Sciatic nerve (tissue), 2 donors: ENCODE results near the gene CLPX. TPM values are rescaled to one million over a fixed set of nuclear protein-coding genes. Genes with fewer than 3 reads are reported as not detected.
"Not testable (repeated sequence)": the region's sequence is repeated elsewhere in the genome, so short reads cannot be mapped to it uniquely, and the experiment has no call there.

Source experiments
- ATAC-seq: fragments of 200-7000 bp; cut with Tn5 transposase; one replicate; pipeline ENCODE4 v1.9.1; 2020; ENCODE audit warnings: mild to moderate bottlenecking, moderate library complexity
- DNase-seq: peaks from one replicate; pipeline ENCODE4 v3.0.0-alpha.2; 2020; ENCODE audit warnings: low spot score
- intact Hi-C: fragments of 100-400 bp; cut with DNase I; formaldehyde crosslinking; loops from one replicate; pipeline ENCODE4 v1.14.2; 2022
- total RNA-seq: library from RNA; stranded (reverse); fragmentation: NEBNext Ultra II Directional; extraction: Animal tissue kit (Norgen Biotek cat#: 25700); gene quantifications from one replicate; pipeline ENCODE4 v1.2.1, GENCODE V29; 2021
- donor health status: DM: no; HTN: no; CAD: no.
- donor health status: DM: no; HTN: no; CAD: no.

Gene CLPX
- total RNA-seq, 1 donor from 2014 or later: 49.8 TPM

GRCh38 chr15:65132878-65133547 is 52.1 kb downstream of the CLPX start:
- intact Hi-C loops: no loop called here
- DNase-seq: peak; percentile 60
- ATAC-seq: peak; percentile 41

GRCh38 chr15:65130941-65131340 is 54.2 kb downstream of the CLPX start:
- ATAC-seq (no peak), DNase-seq (no peak)
- intact Hi-C loops: no loop called here

- ATAC-seq (no peak), DNase-seq (no peak)
- intact Hi-C loops: no loop called here
Observed at GRCh38 chr15:65115542-65115941, 69.6 kb downstream of the CLPX start.

GRCh38 chr15:65115086-65115485 is 70.1 kb downstream of the CLPX start, which contains the start of gene UBAP1L:
TSS of gene UBAP1L (minus strand) at chr15:65115200. CDS start at chr15:65106215, 8,985 bp downstream.
- DNase-seq (no peak), ATAC-seq (no peak)
- intact Hi-C loops: no loop called here

DNA sequence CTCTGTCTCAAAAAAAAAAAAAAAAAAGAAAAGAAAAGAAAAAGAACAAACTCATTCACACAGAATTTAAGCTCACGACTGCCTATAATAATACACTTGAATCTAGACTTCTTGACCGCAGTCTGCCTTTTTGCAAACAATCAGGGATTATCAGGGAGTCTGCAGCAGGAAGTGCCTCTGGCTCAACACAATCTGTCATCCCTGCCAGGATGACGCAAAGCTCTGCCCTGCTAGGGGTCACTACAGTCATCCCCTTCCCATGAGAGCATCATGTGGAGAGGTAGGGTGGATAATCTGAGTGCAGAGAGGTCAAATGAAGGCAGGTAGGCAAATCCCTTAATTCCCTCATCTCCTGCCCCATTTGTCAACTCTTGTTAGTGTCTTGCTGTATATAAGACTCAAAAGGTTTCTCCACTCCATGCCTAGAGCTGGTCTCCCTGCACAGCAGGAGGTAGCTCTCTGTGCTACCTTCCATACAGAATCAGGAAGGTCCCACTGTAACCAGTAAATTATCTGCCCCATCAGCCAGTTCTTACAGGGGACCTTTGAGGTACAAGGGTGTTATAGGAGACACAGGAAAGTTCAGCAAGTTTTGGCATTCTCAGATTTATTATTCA is 74.4 kb downstream of the CLPX start:
- DNase-seq (peak; percentile 45), ATAC-seq (peak; percentile 52)
- intact Hi-C loops: no loop called here

GRCh38 chr15:65106011-65106590 is 79.0 kb downstream of the CLPX start:
- no peak for ATAC-seq
- intact Hi-C loops: no loop called here
- DNase-seq: no peak

DNA sequence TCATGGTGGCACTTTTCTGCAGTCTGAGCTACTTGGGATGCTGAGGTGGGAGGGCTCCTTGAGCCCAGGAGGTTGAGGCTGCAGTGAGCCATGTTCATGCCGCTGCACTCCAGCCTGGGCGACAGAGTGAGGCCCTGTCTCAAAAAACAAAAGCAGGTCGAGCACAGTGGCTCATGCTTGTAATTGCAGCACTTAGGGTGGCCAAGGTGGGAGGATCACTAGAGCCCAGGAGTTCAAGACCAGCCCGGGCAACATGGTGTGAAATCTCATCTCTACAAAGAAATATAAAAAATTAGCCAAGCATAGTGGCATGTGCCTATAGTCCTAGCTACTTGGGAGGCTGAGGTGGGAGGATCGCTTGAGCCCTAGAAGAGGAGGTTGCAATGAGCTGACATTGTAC is 80.1 kb downstream of the CLPX start:
- DNase-seq (no peak), ATAC-seq (no peak)
- intact Hi-C loops: no loop called here

GRCh38 chr15:65102912-65103311 is 82.2 kb downstream of the CLPX start:
- intact Hi-C loops: no loop called here
- no peak for ATAC-seq
- DNase-seq: no peak

DNA sequence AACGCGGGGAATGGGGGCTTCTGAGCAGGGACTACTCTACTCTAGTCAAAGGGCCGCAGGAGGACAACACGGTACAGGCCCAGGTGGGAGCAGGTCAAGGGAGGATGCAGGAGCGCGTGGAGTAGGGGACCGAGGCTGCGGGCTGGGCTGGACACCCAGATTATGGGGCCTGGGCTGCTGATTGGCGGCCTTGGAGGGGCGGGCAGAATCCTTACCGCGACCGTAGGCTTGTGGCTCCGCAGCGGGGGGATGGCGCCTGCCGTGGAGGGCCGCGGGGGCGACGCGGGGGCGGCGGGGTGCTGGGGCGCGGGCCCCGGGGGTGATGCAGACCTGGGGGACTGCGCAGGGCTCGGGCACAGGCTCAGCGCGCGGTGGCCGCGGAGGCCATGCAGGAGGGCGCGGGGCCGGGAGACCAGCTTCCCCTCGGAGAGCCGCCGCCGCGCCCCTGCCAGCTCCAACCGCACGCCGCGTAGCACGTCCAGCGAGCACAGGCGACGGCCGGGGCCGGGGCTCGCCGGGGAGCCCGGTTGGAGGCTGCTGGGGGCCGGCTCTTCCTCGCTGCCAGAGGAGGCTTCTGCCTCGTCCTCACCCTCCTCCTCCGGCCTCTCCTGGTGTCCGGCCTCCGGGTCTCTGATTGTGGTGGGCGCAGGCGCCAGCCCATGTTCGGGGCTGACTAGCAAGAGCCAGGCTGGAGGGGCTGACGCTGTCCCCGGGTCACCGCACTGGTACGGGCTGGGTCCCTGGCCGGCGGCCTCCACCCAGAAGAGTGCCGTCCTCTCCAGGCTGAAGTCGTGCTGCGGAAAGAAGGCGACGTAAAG is 83.0 kb downstream of the CLPX start:
- intact Hi-C loops: no loop called here
- peak; percentile 14 for ATAC-seq
- peak; percentile 57 for DNase-seq

DNA sequence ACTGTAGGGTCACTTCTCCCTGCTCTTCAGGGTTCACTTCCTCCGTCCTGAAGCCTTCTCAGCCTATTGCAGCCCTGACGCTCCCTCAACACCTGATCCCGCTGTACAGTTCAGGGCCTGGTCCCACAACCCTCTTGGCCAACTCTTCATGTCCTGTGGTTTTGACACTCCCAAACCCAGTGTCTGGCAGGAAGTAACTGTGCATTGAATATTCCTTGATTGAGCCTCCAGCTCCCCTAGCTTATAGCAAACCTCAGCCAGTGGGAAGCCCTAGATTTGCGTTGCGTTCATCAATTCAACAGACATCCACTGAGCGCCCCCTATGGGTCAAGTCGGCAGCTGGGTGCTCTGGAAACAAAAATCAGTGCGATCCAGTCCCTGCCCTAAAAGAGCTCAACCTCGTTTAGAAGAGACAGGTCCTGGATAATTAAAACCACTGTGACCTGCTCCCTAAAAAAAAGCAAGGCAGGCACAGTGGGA is 83.7 kb downstream of the CLPX start:
- DNase-seq: peak; percentile 85
- intact Hi-C loops: no loop called here
- peak; percentile 63 for ATAC-seq

DNA sequence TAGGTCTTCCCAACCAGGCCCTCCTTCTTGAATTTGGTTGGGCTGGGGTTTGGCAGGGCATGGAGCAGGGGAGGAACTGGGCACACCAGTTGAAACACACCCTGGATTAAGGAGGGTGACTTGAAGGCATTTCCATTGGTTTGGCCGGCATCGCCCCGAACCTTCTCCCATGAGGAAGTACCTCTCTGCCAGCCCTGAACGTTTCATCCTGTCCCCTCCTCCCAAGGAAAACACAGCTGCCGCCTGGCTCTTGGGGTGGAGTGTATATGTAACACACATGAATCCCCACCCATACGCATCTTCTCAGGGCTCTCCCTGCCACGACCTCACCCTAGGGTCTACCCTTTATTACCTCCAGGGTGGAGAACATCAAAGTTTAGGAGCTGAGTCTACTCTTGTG is 84.7 kb downstream of the CLPX start:
- ATAC-seq: no peak
- intact Hi-C loops: no loop called here

GRCh38 chr15:65099801-65100200 is 85.3 kb downstream of the CLPX start:
- DNase-seq, ATAC-seq: not testable (repeated sequence)

More for the DNA sequence above, 84.7 kb downstream of the CLPX start:
- peak; percentile 50 for DNase-seq

GRCh38 chr15:65099336-65099735 is 85.8 kb downstream of the CLPX start:
- ATAC-seq (no peak), DNase-seq (peak; percentile 46)
- intact Hi-C loops: no loop called here

More at GRCh38 chr15:65099801-65100200, 85.3 kb downstream of the CLPX start:
- intact Hi-C loops: not testable (repeated sequence)

Other genes starting within 250 kb of the CLPX start
- gene SPG21, start 195.4 kb downstream of the CLPX start, total RNA-seq: 73.6 TPM
- gene MTFMT, start 155.7 kb downstream of the CLPX start, total RNA-seq: 15.1 TPM
- gene SLC51B, start 140.0 kb downstream of the CLPX start, total RNA-seq: 0.53 TPM
- gene RASL12, start 117.4 kb downstream of the CLPX start, total RNA-seq: 23.0 TPM
- 0.27 TPM for gene KBTBD13, start 108.6 kb downstream of the CLPX start, total RNA-seq
- gene UBAP1L, start 70.1 kb downstream of the CLPX start, total RNA-seq: 13.4 TPM
- gene PDCD7, start 51.5 kb downstream of the CLPX start, total RNA-seq: 29.6 TPM
- gene CILP, start 26.1 kb upstream of the CLPX start, total RNA-seq: 37.9 TPM
- gene PARP16, start 101.5 kb upstream of the CLPX start, total RNA-seq: 13.6 TPM
- gene RNU5A-1, start 110.7 kb upstream of the CLPX start, total RNA-seq: not detected
- gene RNU5B-1, start 119.3 kb upstream of the CLPX start, total RNA-seq: 44.7 TPM
- gene IGDCC3, start 192.7 kb upstream of the CLPX start, total RNA-seq: not detected
- gene IGDCC4, start 237.6 kb upstream of the CLPX start, total RNA-seq: 3.2 TPM